GM18868 (cell line): Measurements from ENCODE around the gene SMPD2.
"Not testable (repeated sequence)": the region's sequence is repeated elsewhere in the genome, so short reads cannot be mapped to it uniquely, and the experiment has no call there.

Source experiments
- ATAC-seq: cut with Tn5 transposase; IDR thresholded peaks from one replicate; pipeline ENCODE4 v1.9.1; 2021; ENCODE audit warnings: mild to moderate bottlenecking, moderate library complexity; ENCODE audit not compliant: unreplicated experiment

SMPD2 gene

DNA sequence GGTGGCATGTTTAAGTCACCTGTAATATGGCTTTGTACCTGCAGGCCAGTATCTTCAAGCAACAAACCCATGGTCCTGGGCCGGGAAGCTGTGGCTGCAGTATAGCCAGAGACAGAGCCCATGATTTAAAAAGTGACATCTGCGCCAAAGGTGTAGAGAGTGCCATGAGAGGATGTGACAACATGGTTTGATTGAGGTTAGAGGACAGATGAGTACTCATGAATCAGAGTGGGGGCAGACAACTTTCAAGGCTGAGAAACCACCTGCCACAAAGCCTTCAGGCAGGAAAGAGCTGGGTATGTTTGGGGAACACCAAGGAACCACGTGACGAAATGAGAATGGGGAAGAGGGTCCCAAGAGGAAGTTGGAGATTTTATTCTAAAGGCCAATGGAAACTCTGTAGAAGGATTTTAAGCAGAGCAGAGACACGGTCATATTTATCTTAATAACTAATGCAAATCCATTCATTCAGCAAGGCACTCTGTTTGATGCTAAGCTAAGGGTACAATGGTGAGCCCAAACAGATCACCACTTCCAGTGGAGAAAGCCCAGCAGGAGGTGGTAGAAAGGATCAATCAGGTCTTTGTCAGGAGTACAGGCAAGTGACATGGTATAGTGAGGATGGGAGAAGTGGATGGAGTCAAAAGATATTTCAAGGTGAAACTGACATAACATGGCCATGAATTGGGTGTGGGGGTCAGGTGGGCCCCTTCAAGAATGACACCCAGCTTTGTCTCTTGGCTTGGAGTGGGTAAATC is 18.4 kb downstream of the SMPD2 start:
- peak; percentile 40 for ATAC-seq

DNA sequence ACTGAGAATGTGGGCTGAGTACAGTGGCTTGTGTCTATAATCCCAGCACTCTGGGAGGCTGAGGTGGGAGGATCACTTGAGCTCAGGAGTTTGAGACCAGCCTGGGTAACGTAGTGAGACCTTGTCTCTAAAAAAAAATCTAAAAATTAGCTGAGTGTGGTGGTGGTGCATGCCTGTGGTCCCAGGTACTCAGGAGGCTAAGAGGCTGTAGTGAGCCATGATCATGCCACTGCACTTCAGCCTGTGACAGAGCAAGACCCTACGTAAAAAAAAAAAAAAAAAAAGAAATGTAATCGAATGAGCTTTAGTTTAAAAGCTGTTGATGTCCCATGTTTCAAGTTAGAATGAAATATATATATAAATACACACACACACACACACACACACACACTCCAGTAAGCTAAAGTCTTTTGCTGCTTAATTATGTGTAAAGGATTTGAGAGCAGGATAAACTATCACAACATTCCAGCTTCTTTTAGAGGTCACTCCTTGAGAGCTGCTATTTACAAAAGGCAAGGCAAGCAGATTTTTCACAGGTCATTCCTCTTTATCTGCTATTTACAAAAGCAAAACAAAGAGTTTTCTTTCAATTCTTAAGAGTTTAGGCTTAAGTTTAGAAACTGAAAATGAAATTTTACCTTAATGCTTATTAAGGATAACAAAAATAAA is 19.8 kb downstream of the SMPD2 start:
- ATAC-seq = no peak

DNA sequence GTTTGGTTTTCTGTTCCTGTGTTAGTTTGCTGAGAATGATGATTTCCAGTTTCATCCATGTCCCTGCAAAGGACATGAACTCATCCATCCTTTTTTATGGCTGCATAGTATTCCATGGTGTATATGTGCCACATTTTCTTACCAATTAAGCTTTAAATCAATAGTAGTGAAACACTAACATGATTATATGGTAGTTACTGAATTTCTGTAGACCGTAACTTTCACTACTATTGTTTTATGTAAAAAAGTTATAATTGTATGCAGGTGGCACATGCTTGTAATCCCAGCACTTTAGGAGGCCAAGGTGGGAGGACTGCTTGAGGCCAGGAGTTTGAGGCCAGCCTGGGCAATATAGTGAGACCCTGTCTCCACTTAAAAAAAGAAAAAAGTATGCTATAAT is 20.7 kb downstream of the SMPD2 start:
- not testable (repeated sequence) for ATAC-seq

DNA sequence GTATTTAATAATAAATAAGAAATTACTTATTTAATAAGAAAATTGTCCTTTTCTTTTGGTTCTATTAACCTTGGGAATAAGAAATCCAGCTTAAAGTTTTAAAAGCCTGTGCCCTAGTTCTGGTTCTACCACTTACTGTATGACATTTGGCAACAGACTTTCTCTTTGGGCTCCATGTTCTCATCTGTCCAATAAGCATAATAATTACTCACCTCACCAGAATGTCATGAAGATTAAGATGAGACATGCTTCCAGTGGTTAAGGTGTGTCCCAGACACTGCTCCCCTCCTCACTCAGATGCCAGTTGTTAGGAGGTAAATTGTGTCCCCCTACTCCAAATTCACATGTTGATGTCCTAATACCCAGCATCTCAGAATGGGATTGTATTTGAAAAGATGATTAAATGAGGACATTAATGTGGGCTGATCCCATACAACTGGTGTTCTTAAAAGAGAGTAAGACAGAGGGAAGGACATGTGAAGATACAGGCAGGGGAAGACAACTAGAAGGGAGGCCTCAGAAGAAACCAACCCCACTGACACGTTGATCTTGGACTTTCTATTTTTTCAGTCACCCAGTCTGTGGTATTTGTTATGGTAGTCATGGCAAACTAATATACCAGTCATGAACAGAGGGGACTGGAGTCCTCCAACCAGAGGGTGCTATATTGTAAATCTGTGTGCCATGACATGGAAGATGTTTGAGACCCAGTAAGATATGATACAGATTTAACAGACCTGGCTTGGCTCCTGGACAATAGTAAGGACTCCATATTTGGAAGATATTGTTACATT is 21.4 kb downstream of the SMPD2 start:
- no peak for ATAC-seq

DNA sequence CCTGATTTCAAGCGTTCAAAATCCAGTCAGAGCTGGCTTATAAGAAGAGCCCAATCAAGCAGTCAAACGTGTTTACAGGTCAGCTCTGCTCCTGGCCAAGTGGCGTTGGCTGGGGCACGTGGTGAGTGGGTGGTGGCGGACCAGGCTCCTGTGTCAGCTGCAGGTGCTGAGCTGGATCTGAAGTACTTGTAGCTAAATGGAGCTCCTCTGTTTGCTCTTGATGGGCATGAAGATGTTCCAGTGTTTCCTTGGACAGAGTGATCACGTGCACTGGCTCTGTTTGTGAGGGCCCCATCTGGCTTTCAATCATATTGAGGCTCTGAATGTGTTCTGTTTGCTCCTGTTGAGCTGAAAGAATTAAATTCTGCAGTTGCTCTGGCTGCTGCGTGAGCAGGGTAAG is 25.2 kb downstream of the SMPD2 start:
- no peak for ATAC-seq

DNA sequence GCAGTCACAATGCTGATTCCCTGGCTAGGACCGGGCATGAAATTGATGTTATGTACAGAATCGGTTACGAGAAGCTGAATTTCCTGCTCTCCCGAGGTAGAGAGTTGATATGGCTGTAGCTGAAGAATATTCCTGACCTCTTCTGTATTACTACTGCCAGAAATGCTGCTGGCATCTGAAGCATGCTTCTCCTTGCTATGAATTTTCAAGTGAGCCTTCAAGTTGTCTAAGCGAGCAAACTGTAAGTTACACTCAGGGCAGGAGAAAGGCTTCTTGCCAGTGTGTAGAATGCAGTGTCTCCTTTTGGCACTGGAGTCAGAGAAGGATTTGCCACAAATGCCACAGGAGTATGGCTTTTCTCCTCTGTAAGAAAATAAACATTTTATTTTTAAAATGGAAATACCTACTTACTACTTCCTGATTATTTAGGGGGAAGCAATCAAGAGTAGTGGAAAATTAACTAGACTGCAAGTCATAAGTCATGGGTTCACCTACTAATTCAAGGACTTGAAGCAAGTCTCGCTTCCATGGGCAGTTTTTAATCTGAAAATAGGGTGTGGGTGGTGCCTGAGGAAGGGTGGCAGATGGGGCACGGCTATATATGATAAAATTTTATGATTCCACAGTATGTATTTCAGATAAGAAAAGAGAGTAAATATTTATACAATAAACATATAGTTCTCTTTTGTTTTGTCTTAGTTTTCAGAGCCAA is 25.8 kb downstream of the SMPD2 start:
- no peak for ATAC-seq

DNA sequence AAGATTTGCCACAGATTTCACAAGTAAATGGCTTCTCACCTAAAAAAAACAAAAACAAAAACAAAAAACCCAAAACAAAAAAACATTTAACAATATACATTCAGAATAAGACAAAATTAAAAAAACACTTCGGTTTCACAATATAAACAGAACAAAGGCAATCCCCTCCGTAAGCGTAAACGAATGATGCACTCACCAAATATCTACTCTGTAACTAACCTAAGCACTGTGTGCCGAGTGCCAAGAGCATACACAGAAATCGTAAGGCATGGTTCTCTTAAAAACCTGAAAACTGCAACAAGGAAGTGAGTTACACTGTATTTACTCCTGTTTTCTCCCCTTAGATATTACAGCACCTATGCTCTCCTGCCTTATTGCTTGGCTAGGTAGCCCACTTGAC is 27.2 kb downstream of the SMPD2 start:
- ATAC-seq = no peak

DNA sequence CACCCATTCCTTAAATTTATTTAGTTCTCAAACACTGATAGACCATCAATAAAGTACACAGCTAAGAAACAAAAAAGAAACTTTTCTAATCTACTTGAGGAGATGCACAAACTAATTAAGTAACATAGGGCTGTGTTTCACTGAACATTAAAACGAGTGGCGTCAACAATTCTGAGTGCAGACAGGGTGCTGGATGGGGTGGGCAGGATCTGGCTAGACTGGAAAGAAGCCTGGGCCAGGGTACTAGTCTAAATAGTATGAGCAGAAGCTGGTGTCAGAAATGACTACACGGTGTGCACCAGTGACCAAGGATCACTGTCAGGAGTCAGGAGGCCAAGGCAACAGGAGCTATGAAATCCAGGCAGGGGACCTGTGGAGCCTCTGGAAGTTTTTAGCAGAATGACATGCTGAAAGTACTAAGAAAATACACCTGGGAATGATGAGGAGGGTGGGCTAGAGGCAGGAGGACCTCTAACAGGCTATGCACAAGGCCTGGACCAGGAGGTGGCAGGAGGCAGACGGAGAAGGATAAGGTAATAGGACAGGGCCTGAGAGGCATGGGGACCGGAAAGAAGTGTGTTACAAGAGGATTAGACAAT is 29.2 kb downstream of the SMPD2 start:
- ATAC-seq = no peak

DNA sequence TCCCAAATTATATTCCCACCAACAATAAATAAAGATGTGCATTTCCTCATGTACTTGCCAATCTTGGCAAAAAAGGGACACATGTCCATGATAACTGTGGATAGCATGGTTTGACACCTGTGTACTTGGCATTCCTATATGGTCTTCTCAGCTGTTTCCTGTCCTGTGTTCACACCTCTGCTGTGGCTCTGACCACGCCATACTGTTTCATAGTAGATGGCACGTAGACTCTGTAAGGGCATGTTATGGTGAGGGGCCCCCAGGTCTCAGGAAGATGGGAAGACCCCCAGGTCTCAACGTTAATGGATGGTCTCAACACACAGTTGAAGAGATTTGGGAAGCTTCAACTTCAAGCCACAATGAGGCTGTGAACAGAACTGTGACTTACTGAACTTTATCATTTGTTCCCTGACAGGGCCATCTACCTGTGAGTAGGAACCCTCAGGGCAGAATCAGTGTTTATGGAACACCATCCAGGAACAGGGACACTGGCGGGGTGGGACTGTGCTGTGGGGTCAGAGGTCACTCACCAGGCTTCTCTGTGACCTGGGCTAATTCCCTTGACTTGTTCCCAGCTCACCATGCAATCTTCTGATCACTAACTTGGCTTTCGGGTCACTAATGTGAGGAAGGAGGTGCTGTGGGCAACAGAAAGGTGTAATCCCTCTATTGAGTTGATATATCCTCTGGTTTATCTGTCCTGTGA is 30.7 kb downstream of the SMPD2 start:
- ATAC-seq = no peak

DNA sequence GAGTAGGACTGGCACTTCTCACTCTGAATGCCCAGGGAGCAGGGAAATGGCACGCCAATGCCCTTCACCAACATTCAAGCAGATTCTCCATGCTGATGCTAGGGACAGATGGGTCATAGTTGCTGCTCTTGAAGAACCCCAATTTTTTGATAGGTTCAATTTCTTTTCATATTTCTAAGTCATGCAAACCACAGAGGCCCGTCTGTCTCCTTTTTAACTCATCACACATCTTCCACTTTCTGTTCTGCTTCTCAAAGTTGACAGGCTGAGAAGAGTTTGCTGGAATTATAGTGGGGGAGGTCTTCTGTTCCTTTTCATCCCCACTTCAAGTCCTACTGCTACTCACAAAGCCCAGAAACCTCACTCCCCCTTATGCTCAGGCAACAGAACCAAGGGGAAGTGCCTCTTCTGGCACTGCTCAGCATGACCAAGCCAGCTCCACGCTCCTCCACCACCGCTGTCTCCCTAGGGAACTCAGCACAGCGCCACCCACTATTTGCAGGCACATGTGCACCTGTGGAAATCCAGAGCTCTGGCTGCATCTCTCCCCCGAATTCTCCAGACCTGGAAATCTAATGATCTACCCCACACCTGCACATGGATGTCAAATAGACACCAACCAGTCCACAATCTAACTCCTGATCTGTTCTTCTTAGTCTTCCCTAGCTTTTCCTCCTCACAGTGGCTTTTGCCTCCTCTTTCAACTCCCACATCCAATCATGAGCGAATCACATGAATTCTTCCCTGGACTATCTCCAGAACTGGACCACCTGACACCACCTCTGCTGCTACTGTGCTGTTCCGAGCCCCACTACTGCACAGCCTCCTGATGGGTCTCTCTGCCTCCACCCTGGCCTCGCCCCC is 31.8 kb downstream of the SMPD2 start:
- ATAC-seq = peak; percentile 71

DNA sequence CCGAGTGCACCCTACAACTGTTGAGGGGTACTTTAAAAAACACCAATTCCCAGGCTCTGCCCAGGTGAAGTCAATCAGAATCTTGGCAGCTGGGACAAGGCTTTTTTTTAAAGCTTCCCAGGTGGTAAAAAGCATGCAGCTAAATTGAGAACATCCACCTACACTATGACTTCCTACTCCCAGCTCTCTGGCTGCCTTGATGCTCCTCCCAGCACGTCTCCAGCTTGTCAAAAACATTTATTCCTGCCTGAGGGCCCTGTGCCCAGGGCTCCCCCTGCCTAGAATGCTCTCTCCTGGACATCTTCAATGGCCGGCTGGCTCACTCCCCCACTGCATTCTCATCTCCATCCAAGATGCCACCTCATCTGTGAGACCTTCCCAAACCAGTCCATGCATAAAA is 32.6 kb downstream of the SMPD2 start:
- ATAC-seq = no peak

DNA sequence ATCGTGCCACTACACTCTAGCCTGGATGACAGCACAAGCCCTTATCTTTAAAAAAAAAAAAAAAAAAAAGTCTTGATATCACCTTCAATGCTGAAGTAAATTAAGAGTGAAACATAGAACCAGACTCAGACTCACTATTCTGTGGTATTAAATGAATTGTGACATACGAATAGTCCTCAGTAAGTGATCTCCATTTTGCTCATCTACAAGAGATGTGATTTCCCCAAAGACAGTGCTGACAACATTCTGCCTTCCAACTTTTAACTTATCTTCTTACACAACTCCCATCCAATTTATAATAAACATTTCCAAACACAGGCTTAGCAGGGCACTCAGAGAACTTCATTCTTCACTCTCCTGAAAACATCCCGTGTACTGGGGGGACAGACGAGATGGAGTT is 34.5 kb downstream of the SMPD2 start:
- no peak for ATAC-seq

DNA sequence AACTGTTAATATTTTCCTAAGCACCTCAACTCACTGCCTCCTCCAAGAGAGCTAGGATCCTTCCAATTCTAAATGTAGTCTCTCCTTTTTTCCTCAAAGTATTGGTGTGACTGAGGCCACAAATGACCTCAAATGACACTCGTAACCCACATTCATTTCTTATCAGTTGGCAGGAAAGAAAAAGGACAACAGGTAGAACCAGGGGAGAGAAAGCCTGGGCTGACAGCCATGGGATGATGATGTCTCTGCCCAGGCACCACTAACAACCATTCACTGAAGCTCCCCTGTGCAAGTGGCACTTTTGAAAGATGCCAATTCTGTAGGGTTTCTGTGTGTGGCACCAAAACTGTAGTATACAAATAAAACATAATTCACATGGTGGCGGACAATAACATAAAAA is 35.1 kb downstream of the SMPD2 start:
- ATAC-seq = no peak

DNA sequence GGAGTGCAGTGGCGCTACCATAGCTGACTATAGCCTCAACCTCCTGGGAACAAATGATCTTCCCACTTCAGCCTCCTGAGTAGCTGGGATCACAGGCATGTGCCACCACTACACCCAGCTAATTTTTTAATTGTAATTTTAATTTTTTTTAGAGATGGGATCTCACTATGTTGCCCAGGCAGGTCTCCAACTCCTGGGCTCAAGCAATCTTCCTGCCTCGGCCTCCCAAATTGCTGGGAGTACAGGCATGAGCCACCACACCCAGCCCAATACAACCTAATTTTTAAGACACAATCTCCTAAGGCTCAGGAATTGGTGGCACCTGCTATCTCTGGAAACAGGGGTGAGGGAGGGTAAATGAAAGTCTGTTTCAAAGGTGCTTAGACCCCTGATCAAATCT is 36.7 kb downstream of the SMPD2 start:
- no peak for ATAC-seq

DNA sequence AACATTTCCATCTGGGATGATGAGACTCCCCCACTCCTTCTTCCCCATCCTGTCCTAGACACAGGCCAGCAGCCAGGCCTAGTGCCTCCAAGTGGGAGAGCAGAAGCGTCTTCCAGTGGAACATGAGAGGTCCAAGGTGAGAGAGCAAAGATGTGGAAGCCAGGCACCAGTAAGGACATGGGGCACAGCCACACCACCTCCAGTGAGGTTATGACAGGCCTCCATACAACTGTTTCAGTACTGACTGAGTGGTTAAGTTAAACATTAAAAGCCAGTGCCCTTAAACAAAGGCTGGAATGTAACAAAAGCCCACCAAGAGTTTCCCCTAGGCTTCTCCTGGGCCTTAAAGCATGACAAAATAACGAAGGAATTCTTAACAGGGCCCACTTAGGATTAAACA is 37.2 kb downstream of the SMPD2 start:
- no peak for ATAC-seq

DNA sequence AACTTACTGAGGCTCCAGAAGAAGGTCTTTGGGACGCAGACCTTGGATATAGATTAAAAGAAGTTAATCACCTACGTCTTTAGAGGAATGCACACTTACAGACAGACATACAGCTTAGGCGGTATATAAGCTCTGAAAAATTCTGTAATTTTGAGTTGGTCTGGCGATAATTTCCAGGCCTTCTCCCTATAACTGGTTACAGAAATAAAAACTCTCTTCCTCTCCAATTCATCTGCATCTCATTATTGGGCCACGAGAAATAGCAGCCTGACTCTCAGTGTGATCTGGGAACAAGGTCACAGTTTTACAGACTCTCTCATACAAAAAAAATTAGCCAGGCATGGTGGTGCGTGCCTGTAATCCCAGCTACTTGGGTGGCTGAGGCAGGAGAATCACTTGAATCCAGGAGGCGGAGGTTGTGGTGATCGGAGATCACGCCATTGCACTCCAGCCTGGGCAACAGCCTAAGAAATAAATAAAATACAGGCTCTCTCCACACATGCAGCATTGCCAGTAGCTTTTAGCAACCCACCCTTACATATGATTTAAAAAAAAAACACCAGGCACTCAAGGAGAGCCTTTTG is 37.8 kb downstream of the SMPD2 start:
- ATAC-seq = no peak

DNA sequence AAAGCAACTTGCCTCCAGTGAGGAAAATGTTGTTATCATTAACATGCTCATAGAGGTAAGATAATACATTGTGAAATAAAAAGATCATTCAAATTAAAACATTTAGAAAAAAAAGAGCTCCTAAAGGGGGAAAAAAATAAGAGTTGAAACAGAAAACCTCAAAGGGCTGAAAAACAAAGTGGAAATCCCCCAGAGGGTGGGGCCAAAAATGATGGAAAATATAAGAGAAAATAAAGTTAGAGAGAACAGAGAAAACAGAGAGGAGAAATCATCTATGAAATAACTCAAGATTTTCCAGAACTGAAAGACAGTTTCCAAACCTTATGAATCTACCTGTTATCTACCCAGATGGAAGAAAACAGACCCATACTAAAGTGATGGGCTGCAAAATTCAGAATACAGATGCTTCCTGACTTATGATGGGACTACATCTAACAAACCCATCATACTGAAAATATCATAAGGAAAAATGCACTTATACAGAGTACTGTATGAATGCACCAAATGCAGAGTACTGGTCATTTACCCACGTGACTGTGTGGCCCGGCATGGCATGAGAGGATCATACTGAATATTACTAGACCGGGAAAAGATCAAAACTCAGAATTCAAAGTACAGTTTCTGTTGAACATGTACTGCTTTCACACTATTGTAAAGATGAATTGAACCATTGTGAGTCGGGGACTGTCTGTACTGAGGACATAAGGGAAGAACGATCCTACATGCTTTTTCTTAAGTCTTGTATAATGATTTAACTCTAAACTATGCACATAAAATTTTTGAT is 38.5 kb downstream of the SMPD2 start:
- no peak for ATAC-seq

DNA sequence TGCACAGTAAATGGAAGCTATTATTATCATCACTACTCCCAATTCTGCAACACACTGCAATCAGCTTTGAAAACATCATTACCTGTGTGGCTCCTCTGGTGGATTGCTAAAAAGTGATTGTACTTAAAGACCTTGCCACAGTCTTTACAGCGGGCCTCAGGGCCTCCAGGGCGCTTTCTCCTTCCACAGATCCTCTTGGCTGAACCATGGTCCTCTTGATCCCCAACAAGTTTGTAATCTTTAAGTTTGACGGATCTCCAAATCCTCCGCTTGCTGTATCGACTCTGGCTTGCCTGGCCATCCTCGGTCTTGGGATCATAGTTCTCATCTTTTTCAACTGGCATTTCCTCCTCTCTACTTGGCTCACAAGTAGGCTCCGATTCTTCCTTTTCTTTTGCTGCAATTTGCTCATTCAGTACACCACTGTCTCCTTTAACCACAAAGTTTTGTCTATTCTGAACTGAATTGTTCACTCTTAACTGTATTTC is 40.5 kb downstream of the SMPD2 start:
- ATAC-seq = no peak
